Heart right ventricle (tissue), 16 donors: Measurements from ENCODE around the gene FMN2. TPM values are rescaled to one million over a fixed set of nuclear protein-coding genes. Genes with fewer than 3 reads are reported as not detected.

Experiments used
- ATAC-seq, 8 donors: fragments of 200-7000 bp; cut with Tn5 transposase; one replicate each; pipeline ENCODE4 v1.9.1; 2020; ENCODE audit warnings: mild to moderate bottlenecking in 8 of 8, moderate library complexity in 8 of 8, moderate number of reproducible peaks in 1 of 8
- DNase-seq, 2 donors: peaks; one replicate each; pipeline ENCODE4 v3.0.0-alpha.2; 2020
- H3K27ac ChIP-seq, 10 donors: fragments of 200-600 bp; sonication (generic) in 2 of 10; one replicate each; pipeline versions ENCODE4 v1.5.0 to v1.8.0; 2020 to 2022; ENCODE audit warnings: mild to moderate bottlenecking in 3 of 10
- H3K27me3 ChIP-seq, 7 donors: fragments of 200-600 bp; one replicate each; pipeline ENCODE4 v1.8.0; 2021 to 2022; ENCODE audit warnings: mild to moderate bottlenecking in 2 of 7
- H3K36me3 ChIP-seq, 9 donors: fragments of 200-600 bp; sonication (generic) in 1 of 9; one replicate each; pipeline versions ENCODE4 v1.5.0 to v1.8.0; 2020 to 2022; ENCODE audit warnings: mild to moderate bottlenecking in 2 of 9
- H3K4me1 ChIP-seq, 9 donors: fragments of 200-600 bp; sonication (generic) in 1 of 9; one replicate each; pipeline versions ENCODE4 v1.5.0 to v1.8.0; 2020 to 2022; ENCODE audit warnings: mild to moderate bottlenecking in 4 of 9
- H3K4me3 ChIP-seq, 10 donors: fragments of 200-600 bp; sonication (generic) in 2 of 10; one replicate each; pipeline versions ENCODE4 v1.5.0 to v1.8.0; 2020 to 2022; ENCODE audit warnings: mild to moderate bottlenecking in 7 of 10, moderate library complexity in 2 of 10
- H3K9me3 ChIP-seq, 11 donors: fragments of 200-600 bp in 10 of 11; sonication (generic) in 2 of 11; one replicate each; pipeline versions ENCODE4 v1.5.0 to v1.8.0; 2013 to 2022; ENCODE audit warnings: mild to moderate bottlenecking in 2 of 11, control low read depth in 1 of 11, moderate library complexity in 1 of 11
- CTCF ChIP-seq, 9 donors: fragments of 200-600 bp; sonication (generic) in 2 of 9; IDR thresholded peaks; one replicate each; pipeline versions ENCODE4 v1.5.0 to v1.8.0; 2021 to 2022; ENCODE audit warnings: antibody characterized with exemption in 9 of 9, mild to moderate bottlenecking in 5 of 9, moderate library complexity in 1 of 9
- WGBS, 2 donors: extraction: QIAGEN DNeasy Blood & Tissue Kit; methylation state at CpG; one replicate each; pipeline ENCODE4 v1.1.7; 2013; ENCODE audit warnings: inconsistent platforms in 1 of 2; 5-methylcytosine and 5-hydroxymethylcytosine counted together
- intact Hi-C, 10 donors: fragments of 100-400 bp; cut with DNase I; formaldehyde crosslinking; loops; one replicate each; pipeline versions ENCODE4 v1.11.1 to v1.14.2; 2022
- polyA plus RNA-seq, 2 donors: library from polyadenylated mRNA; stranded (reverse); fragments of 200-250 nt; gene quantifications; one replicate each; pipeline ENCODE4 v1.2.3, GENCODE V29; 2013
- total RNA-seq, 10 donors: library from RNA; stranded (reverse); fragmentation: NEBNext Ultra II Directional in 3 of 10; extraction: Animal tissue kit (Norgen Biotek cat#: 25700) in 3 of 10; gene quantifications; one replicate each; pipeline versions ENCODE4 v1.2.1 to v1.2.4, GENCODE V29; 2021 to 2023
- donor health status: Arrhythmogenic right ventricular cardiomyopathy.
- donor health status: ischemic (EF 13 %, LVEDD 7.1; RV severe dilation, severe dysfunction).
- donor health status: healthy with polysubstance abuse.
- donor health status: DM: no; HTN: yes; CAD: no.
- donor health status: DM: no; HTN: no; CAD: no.
- donor health status: ischemic (EF 25% LVEDD 6.9; RV normal size, moderate dysfunction).
- donor health status: ischemic (EF 25% LVEDD 5.7; RV mildly dilated, moderate dysfunction).
- donor health status: healthy.
- donor health status: DM: yes; HTN: yes; CAD: no.
- donor health status: Ischemic cardiomyopathy.
- donor health status: ischemic (EF 35%, LVEDD 5.7; RV mildly dilated, moderate dysfunction).
- donor health status: nonischemic (EF 11% LVEDD 7.7; RV severe dilation, severe dysfunction).
- donor health status: DM: yes; HTN: yes; CAD: no.
- donor health status: PGD.
- donor health status: ischemic (EF 29% LVEDD 5.4; RV normal size, mild dysfunction).
- donor health status: nonischemic (EF 23%, LVEDD 6.1; RV moderate dilation, normal function).

Gene FMN2
- total and polyA plus RNA-seq, 12 donors, result 0.03 to 0.70 (median 0.12) TPM; not detected in 9

- ATAC-seq, result no peak
- intact Hi-C loops, result no loop called here
- TF ChIP-seq CTCF (IDR thresholded peaks at IDR 0.05), result no peak
- Histone ChIP-seq H3K4me1 (no peaks in the 10 kb centered on the region), H3K4me3 (no peak overlapping the region), H3K9me3 (no peaks in the 10 kb centered on the region), H3K27me3 (peaks cover 0 to 6% (median 0%) of the 10 kb centered on the region in 7 donors), H3K36me3 (no peaks in the 10 kb centered on the region), H3K27ac (no peak overlapping the region)
- WGBS, 2 donors, result 80% methylated on average over 4 of the region's 4 CpGs
- DNase-seq, result no peak
Measured at GRCh38 chr1:240402326-240402725, 310.6 kb downstream of the FMN2 start.

GRCh38 chr1:240404286-240404685, 312.6 kb downstream of the FMN2 start:
- WGBS, 2 donors, result 48 to 55% methylated on average over 4 of the region's 4 CpGs
- Histone ChIP-seq H3K27me3 (no peaks in the 10 kb centered on the region), H3K36me3 (no peaks in the 10 kb centered on the region), H3K4me1 (no peaks in the 10 kb centered on the region), H3K27ac (no peak overlapping the region), H3K9me3 (no peaks in the 10 kb centered on the region), H3K4me3 (no peak overlapping the region)
- DNase-seq, result no peak
- ATAC-seq, result no peak
- intact Hi-C loops, result no loop called here
- TF ChIP-seq CTCF (IDR thresholded peaks at IDR 0.05), result no peak

- Histone ChIP-seq H3K27me3 (no peaks in the 10 kb centered on the region), H3K27ac (no peak overlapping the region), H3K4me1 (no peaks in the 10 kb centered on the region), H3K36me3 (no peaks in the 10 kb centered on the region), H3K4me3 (no peak overlapping the region), H3K9me3 (no peaks in the 10 kb centered on the region)
- DNase-seq (no peak), ATAC-seq (no peak)
- intact Hi-C loops, result no loop called here
- 79 to 84% methylated on average over 12 of the region's 12 CpGs for WGBS, 2 donors
- TF ChIP-seq CTCF (IDR thresholded peaks at IDR 0.05), result no peak
Measured at GRCh38 chr1:240405751-240406150, 314.1 kb downstream of the FMN2 start.

GRCh38 chr1:240407407-240407806, 315.7 kb downstream of the FMN2 start:
- H3K4me3 ChIP-seq, result no peak overlapping the region
- 78 to 86% methylated on average over 5 of the region's 5 CpGs for WGBS, 2 donors
- H3K27me3 ChIP-seq, result no peaks in the 10 kb centered on the region
- DNase-seq (no peak), ATAC-seq (no peak)
- no peaks in the 10 kb centered on the region for H3K4me1 ChIP-seq
- no peak overlapping the region for H3K27ac ChIP-seq
- no peak for TF ChIP-seq CTCF (IDR thresholded peaks at IDR 0.05)
- intact Hi-C loops, result no loop called here
- H3K9me3 ChIP-seq, result no peaks in the 10 kb centered on the region
- H3K36me3 ChIP-seq, result no peaks in the 10 kb centered on the region

- H3K4me3 ChIP-seq, result no peak overlapping the region
- no peaks in the 10 kb centered on the region for H3K36me3 ChIP-seq
- DNase-seq (no peak), ATAC-seq (no peak)
- no peaks in the 10 kb centered on the region for H3K4me1 ChIP-seq
- no peak overlapping the region for H3K27ac ChIP-seq
- peaks cover 0 to 4% (median 0%) of the 10 kb centered on the region in 11 donors for H3K9me3 ChIP-seq
- H3K27me3 ChIP-seq, result no peaks in the 10 kb centered on the region
- intact Hi-C loops, result no loop called here
- no peak for TF ChIP-seq CTCF (IDR thresholded peaks at IDR 0.05)
Measured at GRCh38 chr1:240409615-240410014, 317.9 kb downstream of the FMN2 start.
